GM18519 (cell line): ENCODE data around the gene XRCC6.
"Not testable (repeated sequence)": the region's sequence is repeated elsewhere in the genome, so short reads cannot be mapped to it uniquely, and the experiment has no call there.

Experiments used
- ATAC-seq: cut with Tn5 transposase; IDR thresholded peaks from one replicate; pipeline ENCODE4 v1.9.1; 2021; ENCODE audit warnings: mild to moderate bottlenecking, moderate library complexity; ENCODE audit not compliant: unreplicated experiment, low FRiP score

The XRCC6 gene

GRCh38 chr22:41648432-41648831, 27.3 kb downstream of the XRCC6 start:
- no peak for ATAC-seq

GRCh38 chr22:41650229-41650628, 29.1 kb downstream of the XRCC6 start:
- ATAC-seq: no peak

- ATAC-seq: no peak
Measured at GRCh38 chr22:41650821-41651220, 29.7 kb downstream of the XRCC6 start.

GRCh38 chr22:41654322-41654721, 33.2 kb downstream of the XRCC6 start:
- ATAC-seq: no peak

GRCh38 chr22:41656556-41656955, 35.5 kb downstream of the XRCC6 start:
- ATAC-seq: no peak

GRCh38 chr22:41657709-41658108, 36.6 kb downstream of the XRCC6 start:
- no peak for ATAC-seq

- ATAC-seq: no peak
Measured at GRCh38 chr22:41658869-41659268, 37.8 kb downstream of the XRCC6 start.

- ATAC-seq: no peak
Measured at GRCh38 chr22:41659941-41660340, 38.8 kb downstream of the XRCC6 start.

GRCh38 chr22:41660416-41660815, 39.3 kb downstream of the XRCC6 start:
- no peak for ATAC-seq

- ATAC-seq: no peak
Measured at GRCh38 chr22:41661088-41661487, 40.0 kb downstream of the XRCC6 start.

- ATAC-seq: no peak
Measured at GRCh38 chr22:41661713-41662112, 40.6 kb downstream of the XRCC6 start.

- not testable (repeated sequence) for ATAC-seq
Measured at GRCh38 chr22:41663594-41663993, 42.5 kb downstream of the XRCC6 start.

GRCh38 chr22:41664490-41664889, 43.4 kb downstream of the XRCC6 start:
- no peak for ATAC-seq

- ATAC-seq: no peak
Measured at GRCh38 chr22:41664951-41665350, 43.9 kb downstream of the XRCC6 start.

GRCh38 chr22:41668971-41669911, 48.1 kb downstream of the XRCC6 start:
- no peak for ATAC-seq

- not testable (repeated sequence) for ATAC-seq
Measured at GRCh38 chr22:41672096-41672495, 51.0 kb downstream of the XRCC6 start.

- ATAC-seq: no peak
Measured at GRCh38 chr22:41672780-41673509, 51.9 kb downstream of the XRCC6 start.

GRCh38 chr22:41674846-41675340, 53.8 kb downstream of the XRCC6 start:
- no peak for ATAC-seq

- ATAC-seq: no peak
Measured at GRCh38 chr22:41676134-41676533, 55.0 kb downstream of the XRCC6 start.

GRCh38 chr22:41681616-41682015, 60.5 kb downstream of the XRCC6 start:
- ATAC-seq: no peak

GRCh38 chr22:41682033-41682807, 61.1 kb downstream of the XRCC6 start:
- ATAC-seq: no peak
